Activated CD4-positive, CD25-positive, alpha-beta regulatory T cell treated with anti-CD3 and anti-CD28 coated beads, Interleukin-2, amount 50 U/mL, for 24 hours (primary cell): ENCODE data around the gene CPSF4.
A peak's percentile ranks its signal among the peaks of the same experiment; 100 is the strongest.
"Not testable (repeated sequence)": the region's sequence is repeated elsewhere in the genome, so short reads cannot be mapped to it uniquely, and the experiment has no call there.

ENCODE experiments used
- ATAC-seq, 2 donors: fragments of 150-1000 bp; cut with Tn5 transposase; one replicate each; pipeline ENCODE4 v1.10.0; 2021; ENCODE audit warnings: mild to moderate bottlenecking in 1 of 2, moderate library complexity in 1 of 2

CPSF4 gene

GRCh38 chr7:99408379-99409191, 30.2 kb upstream of the CPSF4 start, which contains the start of the genes BUD31 and PDAP1:
Gene BUD31 (plus strand): TSS chr7:99408969. CDS start chr7:99411093, 2,124 bp downstream.
Gene PDAP1 (minus strand): TSS chr7:99408597. CDS start chr7:99408548, 49 bp downstream.
- ATAC-seq, result peak; percentile 83 to 87

DNA sequence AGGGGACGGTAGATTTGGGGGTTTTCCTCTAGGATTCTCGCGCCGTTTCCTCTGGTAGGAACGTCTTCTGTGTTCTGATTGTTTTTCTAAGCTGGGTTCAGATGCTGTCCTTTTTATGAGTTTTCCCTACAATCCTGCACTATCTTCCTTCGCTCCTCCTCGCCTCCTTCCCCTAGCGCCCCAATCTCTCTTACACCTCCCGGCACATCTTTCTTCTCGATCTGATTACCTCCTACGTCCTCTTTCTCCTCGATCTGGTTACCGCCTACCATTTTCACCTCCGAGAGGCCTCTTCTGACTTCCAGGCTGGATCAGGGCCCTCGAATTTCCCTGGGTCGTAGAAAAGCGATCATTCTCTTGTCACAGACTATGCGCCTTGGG, 29.6 kb upstream of the CPSF4 start:
- peak; percentile 2 to 5 for ATAC-seq

- ATAC-seq, result no peak
Observed at GRCh38 chr7:99409806-99410205, 28.9 kb upstream of the CPSF4 start.

DNA sequence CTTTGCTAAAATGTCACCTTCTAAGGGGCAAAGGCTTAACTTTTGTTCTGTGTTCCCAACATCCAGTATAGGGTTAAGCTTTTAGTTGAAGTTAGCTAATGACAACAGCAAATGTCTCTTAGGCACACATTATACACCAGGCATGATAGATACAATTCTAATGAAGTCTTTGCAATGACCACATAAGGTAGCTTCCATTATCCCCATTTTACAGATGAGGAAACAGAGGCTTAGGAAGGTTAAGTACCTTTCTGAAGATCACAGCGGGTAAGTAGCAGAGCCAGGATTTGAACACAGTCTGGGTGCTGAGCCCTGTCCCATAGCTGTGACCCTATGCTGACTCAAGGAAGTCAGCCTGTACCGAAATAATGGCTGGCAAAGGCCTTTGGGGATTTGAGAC, 28.1 kb upstream of the CPSF4 start:
- ATAC-seq, result no peak

- ATAC-seq, result not testable (repeated sequence)
Observed at GRCh38 chr7:99415513-99416127, 23.1 kb upstream of the CPSF4 start.

- no peak for ATAC-seq
Observed at GRCh38 chr7:99418260-99418659, 20.5 kb upstream of the CPSF4 start.

DNA sequence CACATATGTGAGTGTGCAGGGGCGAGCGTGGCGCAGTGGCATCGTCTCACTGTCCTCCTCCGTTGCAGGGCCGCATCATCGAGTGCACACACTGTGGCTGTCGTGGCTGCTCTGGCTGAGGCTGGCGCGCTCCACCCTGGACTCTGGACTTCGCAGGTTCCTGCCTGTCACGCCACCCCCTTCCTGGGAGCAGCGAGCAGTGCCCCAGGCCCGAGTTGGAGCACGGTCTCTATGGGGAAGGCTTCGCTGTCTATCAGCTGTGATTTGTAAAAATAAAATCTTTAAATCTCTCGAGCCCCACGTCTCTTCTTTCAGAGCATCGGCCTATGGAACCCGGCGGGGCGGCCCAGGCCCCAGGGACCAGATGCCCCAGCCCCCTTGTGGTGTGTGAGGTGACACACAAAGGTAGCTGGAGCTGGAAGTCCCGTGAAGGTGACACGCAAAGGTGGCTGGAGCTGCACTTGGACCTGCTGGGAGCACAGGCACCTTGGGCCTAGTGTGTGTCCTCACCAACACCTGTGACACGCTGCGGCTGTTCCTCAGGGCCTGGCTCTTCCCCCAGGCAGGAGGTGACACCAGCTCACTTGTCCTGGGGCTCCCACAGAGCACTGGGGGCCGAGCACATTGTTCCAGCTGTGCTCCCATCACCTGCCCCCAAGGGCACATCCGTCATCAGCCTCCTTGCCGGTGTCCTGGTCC, 19.3 kb upstream of the CPSF4 start:
- ATAC-seq, result no peak

DNA sequence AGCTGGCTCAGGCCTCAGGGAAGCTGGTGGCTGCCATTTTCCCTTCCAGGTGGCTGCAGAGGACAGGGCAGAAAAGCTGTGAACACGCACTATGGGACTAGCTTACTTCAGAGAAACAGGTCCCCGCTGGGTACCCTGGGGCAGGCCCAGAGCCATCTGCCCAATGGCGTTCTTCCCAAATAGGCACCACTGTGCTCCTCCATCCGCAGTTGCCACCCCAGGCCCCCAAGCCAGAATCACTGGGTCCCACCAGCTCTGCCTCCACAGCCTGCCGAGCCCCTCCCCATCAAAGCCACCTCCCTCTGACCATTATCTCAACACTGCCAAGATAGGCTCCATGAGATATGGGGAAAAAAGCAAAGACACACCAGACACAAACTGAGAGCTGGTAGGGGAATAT, 18.5 kb upstream of the CPSF4 start:
- ATAC-seq, result no peak

DNA sequence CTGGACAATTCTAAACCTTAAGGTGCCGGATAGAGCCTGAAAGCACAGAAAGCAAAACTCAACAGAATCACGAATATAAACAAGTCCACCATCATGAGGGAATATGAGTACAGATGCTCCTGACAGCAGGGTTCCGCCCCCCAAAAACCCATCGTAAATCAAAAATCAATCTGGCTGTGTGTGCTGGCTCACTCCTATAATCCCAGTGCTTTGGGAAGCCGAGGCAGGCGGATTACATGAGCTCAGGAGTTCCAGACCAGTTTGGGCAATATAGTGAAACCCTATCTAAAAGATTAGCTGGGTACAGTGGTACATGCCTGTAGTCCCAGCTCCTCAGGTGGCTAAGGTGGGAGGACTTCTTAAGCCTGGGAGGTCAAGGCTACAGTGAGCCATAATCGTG, 17.8 kb upstream of the CPSF4 start:
- ATAC-seq, result no peak

- no peak for ATAC-seq
Observed at GRCh38 chr7:99422186-99422585, 16.6 kb upstream of the CPSF4 start.

DNA sequence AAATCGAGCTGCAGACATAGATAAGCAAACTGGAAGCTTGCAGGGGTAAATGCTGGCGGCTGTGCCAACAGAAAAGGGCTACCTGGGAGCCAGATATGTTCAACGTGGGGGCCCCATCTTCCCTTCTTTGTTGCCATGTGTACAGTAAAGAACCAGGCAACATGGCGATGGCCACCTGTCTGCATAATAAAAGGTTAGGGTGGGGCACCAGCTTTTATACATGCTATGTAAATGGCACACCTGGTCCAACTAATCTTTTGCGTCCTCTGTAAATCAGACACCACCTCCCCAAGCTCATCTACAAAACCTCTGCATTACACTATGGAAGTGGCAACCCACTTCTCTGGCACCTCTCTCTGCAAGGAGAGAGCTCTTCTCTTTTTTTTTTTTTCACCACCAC, 16.1 kb upstream of the CPSF4 start:
- ATAC-seq, result no peak

GRCh38 chr7:99424932-99425730, 13.6 kb upstream of the CPSF4 start:
- ATAC-seq, result no peak

DNA sequence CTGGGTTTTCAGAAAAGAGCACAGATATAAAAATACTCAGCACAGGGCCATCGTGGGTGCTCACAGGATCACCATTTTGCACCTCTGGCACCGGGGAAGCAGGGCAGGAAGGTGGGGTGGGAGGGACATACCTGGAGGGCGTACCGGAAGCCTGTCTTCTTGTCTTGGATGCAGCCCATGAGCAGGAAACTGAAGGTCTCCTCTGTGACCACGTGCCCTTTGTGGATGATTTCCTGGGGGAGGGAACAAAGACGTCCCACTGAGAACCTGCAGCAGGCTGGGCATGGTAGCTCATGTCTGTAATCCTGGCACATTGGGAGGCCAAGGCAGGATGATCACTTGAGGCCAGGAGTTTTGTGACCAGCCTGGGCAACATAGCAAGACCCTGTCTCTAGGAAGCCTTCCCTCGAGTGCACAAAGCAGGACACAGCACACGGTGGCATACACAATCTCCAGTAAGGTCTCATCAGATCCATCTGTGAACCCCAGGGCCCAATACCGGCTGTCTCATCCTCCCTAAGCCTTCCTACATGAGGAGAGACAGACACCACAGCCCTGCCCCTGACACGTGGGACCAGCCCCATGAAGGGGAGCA, 9.7 kb upstream of the CPSF4 start:
- no peak for ATAC-seq

DNA sequence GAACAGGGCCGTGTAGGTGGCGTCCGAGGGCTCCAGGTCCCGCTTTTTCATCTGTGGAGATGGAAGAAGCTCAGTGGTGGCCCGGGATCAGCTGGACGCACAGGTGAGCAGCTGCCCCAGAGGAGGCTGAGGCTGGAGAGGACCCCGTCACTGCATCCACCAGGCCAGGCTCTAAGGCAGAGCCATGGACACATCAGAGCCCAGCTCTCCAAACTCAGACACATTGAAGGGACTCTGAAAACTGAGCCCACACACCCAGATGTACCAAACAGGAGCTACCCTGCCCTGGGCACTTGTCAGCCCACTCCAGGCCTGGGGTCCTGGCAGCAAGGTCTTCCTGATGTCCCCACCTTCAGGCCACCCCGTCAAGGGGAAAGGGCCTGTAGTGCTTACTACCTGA, 9.0 kb upstream of the CPSF4 start:
- ATAC-seq, result no peak

GRCh38 chr7:99431756-99432540, 6.8 kb upstream of the CPSF4 start:
- ATAC-seq, result not testable (repeated sequence)

DNA sequence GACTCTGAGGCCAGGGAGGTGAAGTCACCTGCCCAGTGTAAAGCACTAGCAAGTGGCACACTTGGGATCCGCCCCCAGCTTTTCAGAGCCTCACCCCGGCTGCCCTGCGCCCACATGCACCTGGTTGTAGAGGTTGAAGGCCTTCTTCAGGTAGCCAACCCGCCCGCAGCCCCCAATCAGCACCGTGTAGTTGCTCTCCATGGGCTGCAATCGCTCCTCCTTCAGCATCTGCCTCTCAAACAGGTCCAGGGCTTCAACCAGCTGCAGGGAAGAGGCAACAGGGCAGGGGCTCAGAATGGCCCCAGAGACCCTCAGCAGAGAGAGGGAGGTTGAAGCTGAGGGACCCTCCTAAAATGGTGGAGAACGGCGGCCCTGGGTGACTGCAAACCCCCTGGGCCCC, 5.6 kb upstream of the CPSF4 start:
- no peak for ATAC-seq

DNA sequence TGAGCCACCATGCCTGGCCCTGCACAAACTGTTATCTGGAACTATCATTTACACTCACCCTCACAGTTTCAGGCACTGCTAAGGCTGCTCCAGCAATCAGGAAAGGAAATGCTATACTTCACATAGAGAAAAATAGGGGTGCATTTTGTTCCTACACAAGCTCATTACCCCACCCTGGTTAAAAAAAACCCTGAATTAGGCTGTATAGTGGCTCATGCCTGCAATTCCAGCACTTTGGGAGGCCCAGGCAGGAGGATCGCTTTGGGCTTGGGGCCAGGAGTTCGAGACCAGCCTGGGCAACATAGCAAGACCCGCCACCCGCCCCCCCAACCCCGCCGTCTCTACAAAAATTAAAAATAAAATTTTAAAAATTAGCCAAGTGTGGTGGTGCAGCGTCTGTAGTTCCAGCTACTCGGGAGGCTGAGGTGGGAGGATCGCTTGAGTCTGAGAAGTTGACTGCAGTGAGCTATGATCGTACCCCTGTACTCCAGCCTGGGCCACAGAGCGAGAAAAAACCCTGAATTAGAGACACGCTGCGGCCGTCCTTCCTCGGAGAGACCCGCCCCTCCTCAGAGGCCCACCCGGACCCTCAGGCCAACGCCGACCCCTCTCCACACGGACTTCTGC, 684 bp upstream of the CPSF4 start:
- ATAC-seq, result no peak

DNA sequence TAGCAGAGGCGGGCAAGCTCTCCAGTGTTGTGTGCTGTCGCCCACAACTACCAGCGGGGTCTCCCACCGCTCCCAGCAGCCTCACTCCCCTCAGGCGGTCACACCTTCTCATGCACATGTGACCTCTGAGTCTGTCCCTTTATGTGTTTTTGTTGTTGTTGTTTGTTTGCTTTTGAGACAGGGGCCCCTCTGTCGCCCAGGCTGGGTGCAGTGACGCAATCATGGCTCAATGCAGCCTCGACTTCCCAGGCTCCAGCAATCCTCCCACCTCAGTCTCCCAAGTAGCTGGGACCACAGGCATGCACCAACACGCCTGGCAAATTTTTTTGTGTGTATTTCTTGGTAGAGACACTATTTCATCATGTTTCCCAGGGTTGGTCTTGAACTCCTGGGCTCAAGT, 1.5 kb downstream of the CPSF4 start:
- ATAC-seq, result no peak

- ATAC-seq, result no peak
Observed at GRCh38 chr7:99446096-99446495, 7.4 kb downstream of the CPSF4 start.

GRCh38 chr7:99447943-99448342, 9.2 kb downstream of the CPSF4 start:
- ATAC-seq, result no peak

- no peak for ATAC-seq
Observed at GRCh38 chr7:99448855-99449254, 10.1 kb downstream of the CPSF4 start.
